CD1c-positive myeloid dendritic cell (primary cell): Measurements from ENCODE around the gene SELPLG.
"Not testable (repeated sequence)": the region's sequence is repeated elsewhere in the genome, so short reads cannot be mapped to it uniquely, and the experiment has no call there.

Experiments
- DNase-seq: peaks from one replicate; pipeline ENCODE4 v3.0.0-alpha.2; 2016; ENCODE audit errors: extremely low spot score

The SELPLG gene

DNA sequence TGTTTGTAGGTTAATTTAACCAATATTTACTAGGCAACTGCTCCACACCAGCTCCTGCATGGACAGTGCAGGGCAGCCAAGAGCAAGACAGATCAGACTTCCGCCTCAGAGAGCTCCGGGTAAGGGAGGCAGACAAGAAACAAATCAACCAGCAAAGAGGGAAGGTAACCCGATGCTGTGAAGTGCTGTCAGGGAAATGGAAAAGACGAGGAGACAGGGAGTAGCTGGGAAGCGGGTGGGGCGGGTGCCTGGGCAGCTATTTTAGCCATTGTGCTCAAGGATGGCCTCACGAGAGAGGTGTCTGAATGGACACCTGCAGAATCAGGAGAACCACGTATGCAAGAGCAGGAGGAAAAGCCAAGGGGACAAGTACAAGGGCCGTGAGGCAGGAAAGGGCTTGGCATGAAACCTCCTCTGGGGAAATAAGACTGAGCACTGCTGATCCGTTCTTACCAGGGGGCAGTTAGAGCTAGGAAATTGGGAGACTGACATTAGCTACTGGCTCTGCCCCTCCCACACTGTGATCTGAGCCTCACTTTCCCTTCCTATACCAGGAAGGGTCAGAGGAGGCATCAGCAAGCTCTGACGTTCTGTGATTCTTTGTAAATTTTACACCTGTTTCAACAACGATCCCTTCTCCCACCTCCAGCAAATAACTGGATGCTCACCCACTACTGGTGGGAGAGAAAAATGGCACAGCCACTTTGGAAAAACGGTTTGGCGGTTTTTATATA is 29.3 kb downstream of the SELPLG start:
- no peak for DNase-seq

DNA sequence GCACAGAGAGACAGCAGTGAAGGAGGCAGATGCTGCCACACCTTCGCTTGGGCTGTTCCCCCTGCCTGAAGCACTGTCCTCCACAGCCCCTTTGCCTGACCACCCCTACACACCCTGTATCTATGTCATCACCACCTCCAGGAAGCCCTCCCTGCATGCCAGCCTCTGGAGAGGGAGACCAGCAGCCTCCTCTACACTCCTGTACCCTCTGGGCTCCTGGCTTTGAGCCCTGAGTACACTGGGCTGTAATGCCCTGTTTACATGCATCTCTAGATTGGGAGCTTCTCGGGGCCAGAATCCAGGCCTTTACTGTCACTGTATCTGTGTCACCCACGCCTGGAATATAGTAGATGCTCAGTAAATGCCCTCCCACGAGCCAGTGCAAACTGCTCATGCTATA is 30.0 kb downstream of the SELPLG start:
- no peak for DNase-seq

DNA sequence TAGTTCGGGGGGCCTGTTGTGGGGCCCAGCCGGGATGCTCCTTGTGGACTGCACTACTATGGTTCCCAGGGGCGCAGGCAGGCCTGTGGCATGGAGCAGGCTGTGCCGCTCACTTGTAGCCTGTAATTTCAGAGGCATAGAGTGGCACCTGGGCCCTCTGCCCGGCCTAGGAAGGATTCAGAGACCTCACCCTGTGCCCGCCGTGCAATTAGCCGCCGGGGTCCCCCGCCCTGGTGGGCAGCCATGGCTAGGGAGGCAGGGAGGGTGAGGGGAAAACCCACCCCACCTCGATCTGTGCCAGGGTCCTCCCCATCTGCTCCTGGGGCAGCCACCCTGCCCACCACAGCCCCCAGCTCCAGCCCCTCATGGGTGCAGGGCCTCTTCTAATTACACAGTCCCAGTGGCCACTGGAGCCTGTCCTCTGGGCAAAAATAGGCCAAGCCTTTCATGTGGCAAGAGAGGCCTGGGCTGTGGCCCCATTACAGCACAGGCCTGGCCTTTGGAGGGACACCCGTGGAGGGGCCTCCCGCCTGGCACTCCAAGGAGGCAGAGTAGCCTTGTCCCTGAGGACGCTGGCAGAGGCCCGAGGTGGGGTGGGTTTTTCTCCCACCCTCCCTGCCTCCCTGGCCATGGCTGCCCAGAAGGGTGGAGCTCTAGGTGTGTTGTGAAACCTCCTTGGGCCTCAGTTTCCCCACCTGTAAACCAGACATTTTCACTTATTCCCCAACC is 30.6 kb downstream of the SELPLG start:
- DNase-seq: no peak

DNA sequence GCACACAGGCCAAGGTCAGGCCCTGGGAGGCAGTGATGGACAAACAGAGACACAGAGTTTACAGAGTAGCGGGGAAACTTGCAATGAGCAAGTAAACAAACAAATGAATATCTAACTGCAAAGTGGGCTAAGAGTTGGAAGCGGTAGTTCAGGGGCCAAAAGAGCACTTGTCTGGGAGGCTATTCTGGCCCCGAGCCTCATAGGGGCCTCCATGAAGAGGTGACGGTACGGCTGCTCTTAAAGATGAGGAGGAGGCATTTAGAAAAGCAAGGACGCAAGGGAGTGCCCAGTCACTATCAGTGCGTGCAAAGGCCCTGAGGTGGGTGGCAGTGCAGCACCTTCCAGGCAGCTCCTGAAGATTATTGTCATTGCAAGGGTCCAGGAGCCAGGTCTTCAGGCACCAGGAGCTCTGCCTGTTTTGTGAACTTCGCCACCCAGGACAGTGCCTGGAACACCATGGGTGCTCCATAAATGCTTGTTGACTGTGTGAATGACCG is 31.4 kb downstream of the SELPLG start:
- no peak for DNase-seq

DNA sequence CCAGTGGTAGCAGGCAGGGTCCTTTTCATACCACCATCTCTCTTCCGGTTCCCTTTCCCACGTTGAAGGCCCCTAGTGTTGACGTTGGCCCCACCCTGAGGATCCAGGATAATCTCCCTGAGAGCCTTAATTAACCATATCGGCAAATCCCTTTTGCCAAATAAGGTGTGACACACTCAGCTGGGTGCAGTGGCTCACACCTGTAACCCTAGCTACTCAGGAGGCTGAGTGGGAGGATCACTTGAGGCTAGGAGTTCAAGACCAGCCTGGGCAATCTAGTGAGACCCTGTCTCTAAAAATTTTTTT is 33.0 kb downstream of the SELPLG start:
- DNase-seq: no peak

DNA sequence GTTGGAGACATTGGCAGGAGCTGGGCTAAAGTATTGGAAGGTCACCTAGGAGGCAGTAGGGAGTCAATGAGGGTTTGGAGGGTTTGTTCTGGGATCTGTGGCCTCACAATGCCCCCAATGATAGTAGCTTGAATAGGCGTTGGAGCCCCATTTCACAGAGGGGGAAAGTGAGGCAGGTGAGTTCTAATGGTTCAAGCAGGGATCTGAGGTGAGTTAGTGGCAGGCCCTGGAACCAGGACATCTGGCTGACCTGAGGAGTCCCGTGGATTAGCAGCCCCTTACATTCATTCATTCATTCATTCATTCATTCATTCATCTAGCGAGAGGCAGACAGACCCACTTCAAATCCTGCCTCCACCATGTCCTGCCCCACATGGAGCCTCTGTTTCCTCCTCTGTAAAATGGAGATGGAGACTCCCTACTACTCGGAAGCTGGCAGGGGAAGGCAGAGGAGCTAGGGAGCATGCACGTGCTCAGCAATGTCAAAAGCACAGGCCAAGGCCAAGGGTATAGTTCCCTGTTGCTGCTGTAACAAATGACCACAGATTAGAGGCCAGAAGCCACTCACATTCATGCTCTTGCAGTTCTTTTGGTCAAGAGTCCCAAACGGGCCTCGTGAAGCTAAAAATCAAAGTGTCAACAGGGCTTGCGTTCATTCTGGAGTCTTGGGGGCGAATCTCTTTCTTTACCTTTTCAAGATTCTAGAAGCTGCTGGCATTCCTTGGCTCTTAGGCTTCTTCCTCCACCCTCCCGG is 33.6 kb downstream of the SELPLG start:
- no peak for DNase-seq

DNA sequence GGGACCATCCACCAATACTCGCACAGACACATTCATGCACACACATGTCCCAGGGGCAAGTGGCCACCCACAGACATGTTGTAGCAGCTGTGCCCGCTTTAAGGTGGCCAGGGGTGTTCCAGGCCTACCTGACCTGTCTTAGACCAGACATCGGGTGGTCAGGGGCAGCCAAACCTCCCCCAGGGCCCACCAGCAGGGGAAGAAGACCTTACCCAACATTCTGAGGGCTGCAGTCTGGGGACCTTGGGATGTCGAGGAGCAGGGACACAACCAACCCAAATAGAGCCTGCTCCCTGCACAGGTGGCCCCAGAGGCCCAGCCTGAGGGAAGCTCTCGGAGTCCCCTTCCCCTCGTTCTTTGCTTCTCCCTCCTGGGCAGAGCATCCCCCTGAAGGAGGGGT is 34.2 kb downstream of the SELPLG start:
- DNase-seq: no peak

DNA sequence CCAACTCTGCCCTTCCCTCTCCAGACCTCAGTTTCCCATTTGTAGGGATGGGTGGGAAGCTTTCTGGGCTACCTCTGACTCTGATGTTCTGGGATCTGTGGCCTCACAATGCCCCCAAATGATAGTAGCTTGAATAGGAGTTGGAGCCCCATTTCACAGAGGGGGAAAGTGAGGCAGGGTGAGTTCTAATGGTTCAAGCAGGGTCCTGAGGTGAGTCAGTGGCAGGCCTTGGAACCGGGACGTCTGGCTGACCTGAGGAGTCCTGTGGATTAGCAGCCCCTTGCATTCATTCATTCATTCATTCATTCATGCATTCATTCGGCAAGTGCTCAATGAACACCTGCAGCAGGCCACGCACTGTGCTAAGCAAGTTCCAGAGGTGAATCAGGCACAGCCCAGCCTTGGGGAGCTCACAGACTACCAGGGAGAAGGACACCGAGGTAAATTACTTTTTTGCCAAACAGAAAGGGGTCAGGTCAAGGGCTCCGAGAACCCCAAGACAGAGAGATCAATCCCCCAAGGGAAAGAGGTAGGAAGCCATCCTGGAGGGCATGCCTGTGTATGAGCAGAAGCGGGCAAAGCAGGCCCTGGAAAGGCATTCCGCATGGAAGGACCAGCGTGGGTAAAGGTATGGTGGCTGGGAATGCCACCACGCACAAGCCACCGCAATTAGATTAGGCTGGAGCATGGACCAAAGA is 35.0 kb downstream of the SELPLG start:
- no peak for DNase-seq

DNA sequence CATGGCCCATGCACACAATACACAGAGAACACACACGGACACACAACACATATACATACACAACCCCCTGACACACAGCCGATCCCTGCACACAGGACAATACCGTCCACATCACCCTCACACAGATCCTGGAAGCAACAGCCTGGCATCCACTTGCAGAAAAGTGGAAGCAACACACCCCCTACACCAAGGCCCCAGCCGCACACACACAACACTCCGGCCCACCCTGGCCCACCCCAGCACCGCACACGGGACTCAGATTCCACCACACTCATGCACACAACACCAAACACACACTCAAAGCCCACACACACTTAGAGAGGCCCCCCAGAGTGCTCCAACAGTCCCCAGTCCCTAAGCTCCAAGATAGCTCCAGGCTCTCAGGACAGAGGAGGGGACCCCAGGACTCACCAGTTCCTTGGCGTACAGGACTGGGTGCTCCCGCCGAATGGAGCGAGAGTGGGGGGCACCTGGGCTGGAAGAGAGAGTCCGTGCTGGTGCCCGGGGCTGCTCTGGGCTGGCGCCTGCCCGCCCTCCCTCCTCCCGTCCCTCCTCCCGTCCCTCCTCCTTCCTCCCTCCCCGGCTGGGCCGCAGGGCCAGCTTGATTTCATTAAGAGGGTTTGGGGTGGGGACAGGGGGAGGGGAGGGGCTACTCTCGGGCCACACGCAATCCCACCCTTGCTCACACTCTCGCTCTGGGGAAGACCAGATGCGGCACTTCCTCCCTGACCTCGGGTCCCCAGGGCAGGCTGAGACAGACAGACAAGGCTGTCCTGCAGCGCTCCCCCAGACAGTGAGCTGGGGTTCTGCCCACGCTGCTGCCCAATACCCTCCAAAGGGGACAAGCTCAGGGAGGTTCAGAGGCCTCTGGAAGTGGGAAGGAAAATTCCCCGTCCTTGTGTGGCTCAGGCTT is 35.9 kb downstream of the SELPLG start, which contains the start of gene TMEM119:
Gene TMEM119, minus strand, starts transcription at position 526 of the 913 bp plus-strand sequence. CDS start 5,701 bp downstream, outside the sequence.
- no peak for DNase-seq

DNA sequence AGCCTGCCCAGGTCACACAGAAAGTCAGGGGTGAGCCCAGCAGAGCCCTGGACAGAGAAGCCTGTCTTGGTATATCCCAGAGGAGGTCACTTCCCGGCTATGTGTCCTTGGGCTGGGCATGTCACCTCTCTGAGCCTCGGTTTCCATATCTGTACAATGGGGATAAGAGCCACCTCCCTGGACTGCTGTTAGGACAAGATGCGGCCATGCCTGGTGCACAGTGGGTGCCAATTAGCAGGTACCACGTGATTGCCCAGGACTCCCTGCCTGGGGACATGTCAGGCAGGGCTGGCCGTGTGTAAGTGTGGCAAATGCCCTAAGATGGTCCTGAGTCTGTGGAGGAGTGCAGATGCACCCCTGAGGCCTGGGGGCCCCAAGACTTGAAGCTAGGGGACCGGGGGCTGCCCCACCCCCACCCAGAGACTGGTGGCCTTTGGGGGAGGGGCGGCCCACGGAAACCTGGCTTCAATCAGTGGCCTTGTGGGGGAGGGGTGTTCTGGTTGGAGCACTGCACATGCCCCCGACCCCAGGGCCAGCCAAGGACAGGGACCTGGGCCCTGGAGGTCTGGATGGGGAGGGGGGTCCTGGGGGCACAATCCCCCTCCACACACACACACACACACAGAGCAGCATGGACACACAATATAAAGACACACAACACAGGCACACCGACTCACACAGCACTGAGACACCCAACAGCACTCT is 36.7 kb downstream of the SELPLG start:
- DNase-seq: no peak

DNA sequence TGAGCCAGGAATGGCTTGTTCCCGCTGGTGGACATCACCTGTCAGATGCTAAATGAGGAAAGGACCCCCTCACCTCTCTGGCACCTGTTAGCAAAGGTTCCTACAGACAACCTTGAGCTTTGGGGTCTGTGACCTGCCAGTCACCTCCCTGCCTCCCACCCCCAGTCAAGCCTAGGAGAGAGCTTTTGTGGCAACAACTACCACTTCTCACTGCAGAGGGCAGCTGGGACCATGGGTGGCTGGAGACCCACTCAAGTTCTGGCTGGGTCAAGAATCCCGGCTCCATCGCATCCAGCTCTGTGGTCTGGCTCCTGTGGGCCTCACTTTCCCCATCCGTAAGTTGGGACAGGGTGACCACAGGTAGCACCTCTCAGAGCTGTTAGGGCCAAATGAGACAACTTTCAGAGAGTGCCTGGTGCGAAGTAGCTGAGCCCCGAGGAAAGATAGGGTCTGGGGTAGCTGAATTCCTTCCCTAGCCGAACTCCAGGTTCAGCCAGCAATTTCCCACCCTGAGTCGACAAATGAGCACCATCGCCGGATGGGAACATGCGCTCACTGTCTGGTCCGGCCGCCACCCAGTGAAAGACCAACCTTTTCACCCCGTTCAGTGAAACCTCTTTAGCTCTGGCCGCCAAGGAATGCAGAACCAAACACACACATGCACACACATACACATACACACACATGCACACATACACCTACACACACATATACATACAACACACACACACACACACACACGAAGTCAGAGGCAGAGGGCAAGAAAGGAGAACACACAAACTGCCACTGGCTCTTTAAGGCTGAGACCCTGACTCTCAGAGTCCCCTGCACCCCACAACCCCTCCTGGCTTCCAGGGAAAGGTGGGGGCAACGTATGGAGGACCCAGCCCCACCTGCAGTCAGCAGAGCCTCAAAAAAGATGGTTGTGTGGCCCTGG is 37.7 kb downstream of the SELPLG start:
- no peak for DNase-seq

DNA sequence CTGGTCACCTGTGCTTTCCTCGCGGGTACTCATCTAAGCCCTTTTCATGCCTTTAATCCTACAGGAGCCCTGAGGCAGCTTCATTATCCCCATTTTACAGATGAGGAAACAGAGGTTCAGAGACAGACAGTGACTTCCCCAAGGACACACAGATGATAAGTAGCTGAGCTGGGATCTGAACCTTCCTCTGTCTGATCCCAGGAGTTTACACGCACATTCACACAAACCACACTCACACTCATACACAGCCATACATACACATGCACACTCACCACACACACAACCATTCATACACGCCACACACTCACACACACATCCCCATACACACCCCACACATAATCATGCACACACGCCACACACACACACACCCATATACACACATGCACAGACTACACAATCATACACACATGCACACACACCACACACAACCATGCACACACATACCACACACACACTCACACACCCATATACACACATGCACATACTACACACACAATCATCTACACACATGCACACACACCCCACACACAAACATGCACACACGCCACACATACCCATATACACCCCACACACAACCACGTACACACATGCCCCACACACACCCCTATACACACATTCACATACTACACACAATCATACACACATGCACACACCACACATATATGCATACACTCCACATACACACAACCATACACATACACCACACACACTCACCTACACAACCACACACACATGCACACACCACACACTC is 38.6 kb downstream of the SELPLG start:
- DNase-seq: no peak

DNA sequence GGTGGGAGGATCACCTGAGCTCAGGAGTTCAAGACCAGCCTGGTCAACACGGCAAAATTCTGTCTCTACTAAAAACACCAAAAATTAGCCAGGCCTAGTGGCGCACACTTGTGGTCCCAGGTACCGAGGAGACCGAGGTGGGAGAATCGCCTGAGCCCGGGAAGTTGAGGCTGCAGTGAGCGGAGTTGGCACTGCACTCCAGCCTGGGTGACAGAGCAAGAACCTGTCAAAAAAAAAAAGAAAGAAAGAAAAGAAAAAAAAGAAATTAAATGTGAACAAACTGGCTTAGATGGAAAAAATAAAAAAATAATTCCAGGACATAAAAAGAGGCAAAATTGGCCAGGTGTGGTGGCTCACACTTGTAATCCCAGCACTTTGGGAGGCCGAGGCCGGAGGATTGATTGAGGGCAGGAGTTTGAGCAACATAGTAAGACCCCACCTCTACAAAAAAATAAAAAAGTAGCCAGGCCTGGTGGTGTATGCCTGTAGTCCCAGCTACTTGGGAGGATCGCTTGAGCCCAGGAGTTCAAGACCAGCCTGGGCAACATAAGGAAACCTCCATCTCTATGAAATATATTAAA is 39.3 kb downstream of the SELPLG start:
- DNase-seq: no peak

DNA sequence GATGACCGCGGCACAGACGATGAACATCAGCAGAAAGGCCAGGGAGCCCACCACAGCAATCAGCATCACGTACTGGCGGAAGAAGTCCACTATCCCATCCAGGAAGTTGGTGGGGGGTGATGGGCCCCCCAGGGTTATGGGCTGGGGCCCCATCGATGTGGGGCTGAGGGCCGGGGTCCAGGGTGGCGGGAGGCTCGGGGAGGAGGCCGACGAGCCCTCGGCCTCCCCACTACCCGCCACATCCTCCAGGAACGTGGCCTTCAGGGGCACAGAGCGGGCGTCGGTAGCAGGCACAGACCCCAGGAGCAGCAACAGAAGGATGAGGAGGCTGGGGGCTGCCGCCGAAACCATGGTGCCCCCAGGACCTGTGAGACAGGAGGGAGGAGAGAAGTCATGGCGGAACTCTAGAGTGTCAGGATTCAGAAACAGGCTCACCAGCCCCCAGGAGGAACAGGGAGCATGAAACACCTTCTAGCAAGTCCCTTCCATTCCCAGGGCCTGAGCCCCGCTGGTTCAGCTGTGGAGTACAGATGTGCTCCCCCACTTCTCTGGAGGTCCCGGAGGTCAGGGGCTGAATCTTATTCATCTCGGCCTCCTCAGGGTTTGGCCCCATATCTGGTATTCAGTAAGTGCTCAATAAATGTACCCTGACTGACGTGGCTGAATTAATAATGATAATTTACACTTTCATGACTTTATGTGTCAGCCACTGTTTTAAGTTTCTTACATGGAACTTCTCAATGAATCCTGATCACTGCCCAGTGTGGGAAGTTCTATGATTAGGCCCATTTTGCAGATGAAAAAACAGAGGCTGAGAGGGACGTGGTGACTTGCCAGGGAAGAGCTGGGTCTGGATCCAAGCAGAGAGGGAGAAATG is 41.4 kb downstream of the SELPLG start:
- DNase-seq: no peak

DNA sequence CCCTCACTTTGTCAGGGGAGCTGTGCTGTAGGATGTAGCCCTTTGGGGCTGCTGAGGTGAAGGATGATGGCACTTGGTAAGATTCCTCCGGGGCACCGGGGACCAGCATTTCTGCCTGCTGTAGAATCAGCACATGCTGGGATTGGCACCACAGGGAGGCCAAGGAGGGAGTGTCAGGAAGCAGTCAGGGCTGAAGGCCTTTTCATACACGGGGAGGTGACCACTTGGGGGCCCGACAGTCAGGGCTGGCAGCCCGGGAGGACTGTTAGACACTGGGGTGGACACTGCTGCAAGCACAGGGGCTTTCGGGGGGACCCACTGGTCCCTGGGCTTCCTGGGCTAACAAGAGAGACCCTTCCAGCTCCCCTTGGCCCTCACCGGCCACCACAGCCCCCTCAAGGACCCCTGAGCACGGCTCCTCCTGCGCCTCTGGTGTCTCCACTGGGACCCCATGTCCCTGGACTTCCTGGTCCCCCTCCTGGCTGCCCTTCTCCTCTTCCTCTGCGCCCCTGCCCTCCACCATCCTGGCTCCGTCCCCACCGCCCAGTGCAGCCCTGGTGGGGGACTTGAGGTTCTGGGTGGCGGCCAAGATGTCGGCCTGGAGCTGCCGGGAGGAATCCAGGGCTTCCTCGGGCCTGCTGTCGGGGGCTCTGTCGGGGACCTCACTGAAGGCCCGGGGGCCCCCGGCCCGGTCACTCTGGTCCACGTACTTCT is 42.3 kb downstream of the SELPLG start:
- DNase-seq: no peak

DNA sequence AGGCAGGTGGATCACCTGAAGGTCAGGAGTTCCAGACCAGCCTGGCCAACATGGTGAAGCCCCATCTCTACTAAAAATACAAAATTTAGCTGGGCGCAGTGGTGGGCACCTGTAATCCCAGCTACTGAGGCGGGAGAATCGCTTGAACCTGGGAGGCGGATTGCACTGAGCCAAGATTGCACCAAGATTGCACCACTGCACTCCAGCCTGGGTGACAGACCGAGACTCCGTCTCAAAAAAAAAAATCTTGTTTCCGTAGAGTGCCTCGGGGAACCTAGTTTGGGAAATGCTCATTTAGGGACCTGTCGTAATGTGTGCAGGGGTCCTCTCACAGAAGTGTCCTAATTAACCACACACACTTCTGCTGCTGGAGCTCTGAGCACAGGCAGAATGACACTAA is 43.2 kb downstream of the SELPLG start:
- not testable (repeated sequence) for DNase-seq
